Measurements from ENCODE around the gene GALNT10. TPM values are rescaled to one million over a fixed set of nuclear protein-coding genes. Genes with fewer than 3 reads are reported as not detected.

Gene GALNT10
- total RNA-seq, 2 donors from 2014 or later, result 30.2 to 43.4 TPM

GRCh38 chr5:154455585-154455984 is 265.1 kb downstream of the GALNT10 start:
- Histone ChIP-seq H3K36me3 (ENCODE audit: control insufficient read depth, insufficient read depth, low read length) (peaks cover 73% of the 10 kb centered on the region), H3K27ac (ENCODE audit: low read depth, low read length) (no peak overlapping the region), H3K9ac (ENCODE audit: extremely low read depth, low read length, poor library complexity, severe bottlenecking) (no peak overlapping the region), H3K9me3 (ENCODE audit: control insufficient read depth, low read length) (no peaks in the 10 kb centered on the region), H3K27me3 (ENCODE audit: control insufficient read depth, insufficient read depth, low read length, poor library complexity, severe bottlenecking) (no peaks in the 10 kb centered on the region), H3K4me3 (ENCODE audit: low read length) (no peak overlapping the region), H3K4me1 (ENCODE audit: control insufficient read depth, insufficient read depth, low read length) (no peaks in the 10 kb centered on the region)
- Mint-ChIP-seq H3K9me3 (no peaks in the 10 kb centered on the region), H3K27me3 (ENCODE audit: insufficient read depth) (no peaks in the 10 kb centered on the region), H3K4me3 (no peak overlapping the region), H3K27ac (no peak overlapping the region), H3K4me1 (no peaks in the 10 kb centered on the region), H3K36me3 (ENCODE audit: low read depth) (peaks cover 51% of the 10 kb centered on the region)
- DNase-seq, result no peak
- WGBS, 2 experiments (ENCODE audit: insufficient coverage in 1 of 2, insufficient read length in 1 of 2), result 98 to 100% methylated on average over 1 to 5 of the region's 5 CpGs
- TF ChIP-seq, protein P1, sequence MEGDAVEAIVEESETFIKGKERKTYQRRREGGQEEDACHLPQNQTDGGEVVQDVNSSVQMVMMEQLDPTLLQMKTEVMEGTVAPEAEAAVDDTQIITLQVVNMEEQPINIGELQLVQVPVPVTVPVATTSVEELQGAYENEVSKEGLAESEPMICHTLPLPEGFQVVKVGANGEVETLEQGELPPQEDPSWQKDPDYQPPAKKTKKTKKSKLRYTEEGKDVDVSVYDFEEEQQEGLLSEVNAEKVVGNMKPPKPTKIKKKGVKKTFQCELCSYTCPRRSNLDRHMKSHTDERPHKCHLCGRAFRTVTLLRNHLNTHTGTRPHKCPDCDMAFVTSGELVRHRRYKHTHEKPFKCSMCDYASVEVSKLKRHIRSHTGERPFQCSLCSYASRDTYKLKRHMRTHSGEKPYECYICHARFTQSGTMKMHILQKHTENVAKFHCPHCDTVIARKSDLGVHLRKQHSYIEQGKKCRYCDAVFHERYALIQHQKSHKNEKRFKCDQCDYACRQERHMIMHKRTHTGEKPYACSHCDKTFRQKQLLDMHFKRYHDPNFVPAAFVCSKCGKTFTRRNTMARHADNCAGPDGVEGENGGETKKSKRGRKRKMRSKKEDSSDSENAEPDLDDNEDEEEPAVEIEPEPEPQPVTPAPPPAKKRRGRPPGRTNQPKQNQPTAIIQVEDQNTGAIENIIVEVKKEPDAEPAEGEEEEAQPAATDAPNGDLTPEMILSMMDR (conservative IDR thresholded peaks at IDR 0.05), result no peak

DNA sequence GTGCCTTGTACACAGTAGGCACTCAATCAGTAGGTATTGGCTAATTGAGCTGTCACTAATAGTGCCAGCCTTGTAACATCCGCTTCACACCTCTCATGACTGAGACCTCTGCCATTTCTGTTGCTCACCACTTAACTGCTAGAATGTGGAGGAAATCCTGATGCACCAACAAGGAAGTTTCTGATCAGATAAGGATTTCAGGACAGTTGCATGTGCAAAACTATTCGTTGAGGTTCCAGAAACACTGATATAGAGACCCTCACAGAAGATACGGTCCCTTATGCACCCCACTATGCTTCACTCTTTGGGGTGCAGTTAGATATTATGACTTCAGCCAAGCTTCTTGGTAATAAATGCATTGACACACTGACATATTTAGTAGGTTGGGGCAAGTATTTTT is 266.0 kb downstream of the GALNT10 start:
- Mint-ChIP-seq H3K36me3 (ENCODE audit: low read depth) (peaks cover 47% of the 10 kb centered on the region), H3K9me3 (no peaks in the 10 kb centered on the region), H3K27me3 (ENCODE audit: insufficient read depth) (no peaks in the 10 kb centered on the region), H3K4me1 (peaks cover under 1% of the 10 kb centered on the region), H3K4me3 (no peak overlapping the region), H3K27ac (no peak overlapping the region)
- no peaks in the 10 kb centered on the region for H3K27me3 ChIP-seq (ENCODE audit: control insufficient read depth, insufficient read depth, low read length, poor library complexity, severe bottlenecking)
- no peaks in the 10 kb centered on the region for H3K9me3 ChIP-seq (ENCODE audit: control insufficient read depth, low read length)
- DNase-seq, result no peak
- no peaks in the 10 kb centered on the region for H3K4me1 ChIP-seq (ENCODE audit: control insufficient read depth, insufficient read depth, low read length)
- H3K9ac ChIP-seq (ENCODE audit: extremely low read depth, low read length, poor library complexity, severe bottlenecking), result no peak overlapping the region
- H3K36me3 ChIP-seq (ENCODE audit: control insufficient read depth, insufficient read depth, low read length), result peaks cover 64% of the 10 kb centered on the region
- H3K4me3 ChIP-seq (ENCODE audit: low read length), result no peak overlapping the region
- no peak overlapping the region for H3K27ac ChIP-seq (ENCODE audit: low read depth, low read length)
- 87 to 95% methylated on average over 3 of the region's 3 CpGs for WGBS, 2 experiments (ENCODE audit: insufficient coverage in 1 of 2, insufficient read length in 1 of 2)
- TF ChIP-seq, protein P1 (conservative IDR thresholded peaks at IDR 0.05), result no peak

- Histone ChIP-seq H3K27ac (ENCODE audit: low read depth, low read length) (no peak overlapping the region), H3K27me3 (ENCODE audit: control insufficient read depth, insufficient read depth, low read length, poor library complexity, severe bottlenecking) (no peaks in the 10 kb centered on the region), H3K9ac (ENCODE audit: extremely low read depth, low read length, poor library complexity, severe bottlenecking) (no peak overlapping the region), H3K4me1 (ENCODE audit: control insufficient read depth, insufficient read depth, low read length) (no peaks in the 10 kb centered on the region), H3K36me3 (ENCODE audit: control insufficient read depth, insufficient read depth, low read length) (peaks cover 41% of the 10 kb centered on the region), H3K9me3 (ENCODE audit: control insufficient read depth, low read length) (no peaks in the 10 kb centered on the region), H3K4me3 (ENCODE audit: low read length) (no peak overlapping the region)
- 80 to 96% methylated on average over 1 to 3 of the region's 3 CpGs for WGBS, 2 experiments (ENCODE audit: insufficient coverage in 1 of 2, insufficient read length in 1 of 2)
- no peak overlapping the region for H3K27ac Mint-ChIP-seq
- DNase-seq, result no peak
- H3K9me3 Mint-ChIP-seq, result no peaks in the 10 kb centered on the region
- H3K4me3 Mint-ChIP-seq, result no peak overlapping the region
- H3K36me3 Mint-ChIP-seq (ENCODE audit: low read depth), result peaks cover 27% of the 10 kb centered on the region
- TF ChIP-seq, protein P1 (conservative IDR thresholded peaks at IDR 0.05), result no peak
- peaks cover 5% of the 10 kb centered on the region for H3K4me1 Mint-ChIP-seq
- peaks cover 1% of the 10 kb centered on the region for H3K27me3 Mint-ChIP-seq (ENCODE audit: insufficient read depth)
These were observed 268.5 kb downstream of the GALNT10 start for GRCh38 chr5:154459015-154459414.

Measured in endodermal cell (in vitro differentiated cells).